ENCODE results near the gene PCDHGB7.
"Not testable (repeated sequence)": the region's sequence is repeated elsewhere in the genome, so short reads cannot be mapped to it uniquely, and the experiment has no call there.

The PCDHGB7 gene

GRCh38 chr5:141430332-141431113 lies 13.0 kb downstream of the PCDHGB7 start, which contains the start of gene PCDHGA12:
PCDHGA12 (plus strand) TSS chr5:141430507; CDS start chr5:141430760, 253 bp downstream.
- DNase-seq (ENCODE audit: low read depth) = peak; percentile 93

DNA sequence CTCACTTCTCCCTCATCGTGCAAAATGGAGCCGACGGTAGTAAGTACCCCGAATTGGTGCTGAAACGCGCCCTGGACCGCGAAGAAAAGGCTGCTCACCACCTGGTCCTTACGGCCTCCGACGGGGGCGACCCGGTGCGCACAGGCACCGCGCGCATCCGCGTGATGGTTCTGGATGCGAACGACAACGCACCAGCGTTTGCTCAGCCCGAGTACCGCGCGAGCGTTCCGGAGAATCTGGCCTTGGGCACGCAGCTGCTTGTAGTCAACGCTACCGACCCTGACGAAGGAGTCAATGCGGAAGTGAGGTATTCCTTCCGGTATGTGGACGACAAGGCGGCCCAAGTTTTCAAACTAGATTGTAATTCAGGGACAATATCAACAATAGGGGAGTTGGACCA lies 13.8 kb downstream of the PCDHGB7 start:
- peak; percentile 52 for DNase-seq (ENCODE audit: low read depth)

- DNase-seq (ENCODE audit: low read depth) = not testable (repeated sequence)
Observed at GRCh38 chr5:141432308-141432707, 14.8 kb downstream of the PCDHGB7 start.

DNA sequence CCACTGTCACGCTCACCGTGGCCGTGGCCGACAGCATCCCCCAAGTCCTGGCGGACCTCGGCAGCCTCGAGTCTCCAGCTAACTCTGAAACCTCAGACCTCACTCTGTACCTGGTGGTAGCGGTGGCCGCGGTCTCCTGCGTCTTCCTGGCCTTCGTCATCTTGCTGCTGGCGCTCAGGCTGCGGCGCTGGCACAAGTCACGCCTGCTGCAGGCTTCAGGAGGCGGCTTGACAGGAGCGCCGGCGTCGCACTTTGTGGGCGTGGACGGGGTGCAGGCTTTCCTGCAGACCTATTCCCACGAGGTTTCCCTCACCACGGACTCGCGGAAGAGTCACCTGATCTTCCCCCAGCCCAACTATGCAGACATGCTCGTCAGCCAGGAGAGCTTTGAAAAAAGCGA lies 15.2 kb downstream of the PCDHGB7 start:
- DNase-seq (ENCODE audit: low read depth) = not testable (repeated sequence)

DNA sequence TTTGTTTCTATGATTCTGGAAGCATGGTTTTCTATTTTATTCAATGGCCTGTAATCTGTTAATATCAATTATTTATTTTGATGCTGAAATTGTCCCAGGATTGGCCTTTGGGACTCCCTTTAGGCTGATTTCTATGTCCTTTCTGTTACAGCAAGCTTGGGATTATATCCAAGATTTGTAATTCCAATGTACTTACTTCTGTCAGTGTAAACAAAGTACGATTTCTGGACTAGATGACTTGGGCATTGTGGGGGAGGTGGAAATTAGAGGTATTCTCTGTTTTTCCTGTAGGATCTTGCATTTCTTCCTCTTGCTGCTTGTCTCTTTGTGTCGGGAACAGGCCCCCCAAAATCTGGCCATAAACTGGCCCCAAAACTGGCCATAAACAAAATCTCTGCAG lies 16.5 kb downstream of the PCDHGB7 start:
- no peak for DNase-seq (ENCODE audit: low read depth)

DNA sequence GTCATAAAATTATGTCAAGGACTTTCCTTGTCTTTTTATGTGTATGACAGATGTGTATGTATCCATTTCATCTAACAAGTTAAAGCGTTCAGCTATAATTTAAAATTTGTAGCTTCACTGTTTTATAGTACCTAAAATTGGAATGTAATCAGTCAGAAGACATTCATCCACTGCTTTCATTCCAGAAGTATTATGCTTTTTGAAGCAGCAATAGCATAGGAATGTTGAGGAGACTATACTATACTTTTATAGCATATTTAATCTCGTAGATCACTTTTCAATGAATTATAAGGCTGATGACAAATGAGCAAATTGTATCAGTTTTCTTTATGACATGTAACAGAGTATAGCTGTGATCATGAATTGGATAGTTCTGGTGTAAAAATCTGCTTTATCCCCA lies 19.7 kb downstream of the PCDHGB7 start:
- no peak for DNase-seq (ENCODE audit: low read depth)

DNA sequence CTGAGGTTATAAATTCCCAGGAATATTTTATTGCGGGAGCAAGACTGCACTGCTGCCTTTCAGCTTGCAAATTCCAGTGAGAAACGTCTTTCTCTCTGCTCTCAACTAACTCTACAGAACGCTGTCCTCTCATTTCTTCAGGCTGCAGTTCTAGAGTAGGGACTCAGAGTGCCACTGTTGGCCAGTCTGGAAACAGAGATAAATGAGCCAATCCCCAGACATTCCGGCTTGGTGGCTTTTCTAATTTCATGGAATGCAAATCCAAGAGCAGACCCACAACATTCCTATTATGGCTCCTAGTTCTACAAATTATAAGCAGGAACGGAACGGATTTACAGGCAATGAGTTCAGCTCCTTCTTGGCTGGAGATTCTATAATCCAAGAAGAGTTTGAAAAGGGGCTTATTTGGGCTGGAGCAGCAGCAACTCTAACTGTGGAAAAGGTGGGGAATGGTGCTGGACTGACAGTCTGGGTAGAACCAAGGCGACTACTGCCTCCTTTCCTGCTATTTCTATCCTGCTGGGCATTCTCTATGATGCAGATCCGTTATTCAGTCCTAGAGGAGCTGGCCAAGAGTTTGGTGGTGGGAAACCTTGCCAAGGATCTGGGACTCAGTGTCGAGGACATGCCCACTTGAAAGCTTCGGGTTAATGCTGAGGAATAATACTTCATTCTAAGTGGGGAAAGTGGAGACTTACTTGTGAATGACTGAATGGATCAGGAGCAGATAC lies 22.1 kb downstream of the PCDHGB7 start:
- no peak for DNase-seq (ENCODE audit: low read depth)

- DNase-seq (ENCODE audit: low read depth) = no peak
Observed at GRCh38 chr5:141440341-141440740, 22.9 kb downstream of the PCDHGB7 start.

GRCh38 chr5:141441571-141442170 lies 24.2 kb downstream of the PCDHGB7 start:
- no peak for DNase-seq (ENCODE audit: low read depth)

DNA sequence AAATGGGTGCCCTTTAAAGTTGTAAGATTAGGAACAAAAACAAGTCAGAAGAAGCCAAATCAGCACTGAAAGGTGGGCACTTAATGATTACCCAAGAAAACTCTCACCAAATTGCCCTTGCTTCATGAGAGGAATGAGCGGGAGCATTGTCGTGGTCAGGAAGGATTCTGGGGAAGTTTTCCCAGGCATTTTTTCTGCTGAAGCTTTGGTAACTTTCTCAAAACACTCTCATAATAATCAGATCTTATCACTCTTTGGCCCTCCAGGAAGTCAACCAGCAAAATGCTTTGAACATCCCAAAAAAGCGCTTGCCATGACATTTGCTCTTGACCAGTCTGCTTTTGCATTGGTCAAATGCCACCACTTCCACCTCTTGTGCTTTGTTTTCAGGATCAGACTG lies 47.9 kb downstream of the PCDHGB7 start:
- DNase-seq (ENCODE audit: low read depth) = peak; percentile 61

Measured in amniotic epithelial cell (primary cell).